GM23338 (cell line): Measurements from ENCODE around the gene MYO9A. TPM values are rescaled to one million over a fixed set of nuclear protein-coding genes. Genes with fewer than 3 reads are reported as not detected.
"Not testable (repeated sequence)": the region's sequence is repeated elsewhere in the genome, so short reads cannot be mapped to it uniquely, and the experiment has no call there.

Experiments used
- ATAC-seq: fragments of 200-7000 bp; cut with Tn5 transposase; 3 replicates; pipeline ENCODE4 v1.9.1; 2020
- DNase-seq: peaks from one replicate; pipeline ENCODE4 v3.0.0-alpha.2; 2015; ENCODE audit warnings: low spot score
- H2AFZ ChIP-seq: fragments of 200-600 bp; sonication (generic); 2 replicates; pipeline ENCODE4 v1.8.0; 2016; ENCODE audit warnings: antibody characterized with exemption, mild to moderate bottlenecking, moderate library complexity
- H3F3A ChIP-seq: fragments of 200-600 bp; sonication (generic); replicated peaks from 2 replicates; pipeline ENCODE4 v1.8.0; 2017; ENCODE audit warnings: antibody characterized with exemption, mixed run types, low read depth
- H3K27ac ChIP-seq: fragments of 200-600 bp; sonication (generic); 2 replicates; pipeline ENCODE4 v1.6.1; 2016; ENCODE audit warnings: low read depth
- H3K27me3 ChIP-seq: fragments of 200-600 bp; sonication (generic); 2 replicates; pipeline ENCODE4 v1.8.0; 2016; ENCODE audit warnings: mild to moderate bottlenecking, mixed run types, moderate library complexity; ENCODE audit not compliant: insufficient read depth
- H3K36me3 ChIP-seq: fragments of 200-600 bp; sonication (generic); 2 replicates; pipeline ENCODE4 v1.8.0; 2016; ENCODE audit warnings: mild to moderate bottlenecking; ENCODE audit not compliant: insufficient read depth
- H3K4me1 ChIP-seq: fragments of 200-600 bp; sonication (generic); 2 replicates; pipeline ENCODE4 v1.8.0; 2016; ENCODE audit warnings: mild to moderate bottlenecking, moderate library complexity; ENCODE audit not compliant: insufficient read depth
- H3K4me2 ChIP-seq: fragments of 200-600 bp; sonication (generic); 2 replicates; pipeline ENCODE4 v1.7.1; 2017; ENCODE audit warnings: mixed run types
- H3K4me3 ChIP-seq: fragments of 200-600 bp; sonication (generic); 2 replicates; pipeline ENCODE4 v1.6.1; 2016; ENCODE audit warnings: mixed run types
- H3K79me2 ChIP-seq: fragments of 200-600 bp; sonication (generic); replicated peaks from 2 replicates; pipeline ENCODE4 v1.8.0; 2017; ENCODE audit warnings: mild to moderate bottlenecking; ENCODE audit not compliant: insufficient read depth
- H3K9me2 ChIP-seq: fragments of 200-600 bp; sonication (generic); 2 replicates; pipeline ENCODE4 v1.8.0; 2017; ENCODE audit not compliant: insufficient read depth
- H4K20me1 ChIP-seq: fragments of 200-600 bp; sonication (generic); replicated peaks from 2 replicates; pipeline ENCODE4 v1.8.0; 2017; ENCODE audit warnings: mild to moderate bottlenecking; ENCODE audit not compliant: insufficient read depth
- H3K27ac Mint-ChIP-seq: 2 replicates; pipeline ENCODE4 v1.8.0; 2020; ENCODE audit warnings: inconsistent platforms, mild to moderate bottlenecking, moderate library complexity, mixed read lengths
- H3K27me3 Mint-ChIP-seq: 3 replicates; pipeline ENCODE4 v1.8.0; 2022; ENCODE audit warnings: low read depth, mild to moderate bottlenecking, moderate library complexity, mixed read lengths, inconsistent platforms; ENCODE audit not compliant: insufficient read depth, poor library complexity
- H3K36me3 Mint-ChIP-seq: 3 replicates; pipeline ENCODE4 v1.8.0; 2021; ENCODE audit warnings: low read depth, mild to moderate bottlenecking, inconsistent platforms, moderate library complexity, mixed read lengths
- H3K4me1 Mint-ChIP-seq: 3 replicates; pipeline ENCODE4 v1.8.0; 2020; ENCODE audit warnings: mild to moderate bottlenecking, inconsistent platforms, mixed read lengths
- H3K4me3 Mint-ChIP-seq: 3 replicates; pipeline ENCODE4 v1.8.0; 2021; ENCODE audit warnings: moderate library complexity, mild to moderate bottlenecking, inconsistent platforms, mixed read lengths
- H3K9me3 Mint-ChIP-seq: 3 replicates; pipeline ENCODE4 v1.8.0; 2020; ENCODE audit warnings: moderate library complexity, mild to moderate bottlenecking, inconsistent platforms, mixed read lengths
- NANOG ChIP-seq: IDR thresholded peaks from 2 replicates; pipeline ENCODE4 v1.6.1; 2016; ENCODE audit warnings: antibody characterized with exemption, borderline replicate concordance
- POLR2AphosphoS5 ChIP-seq: IDR thresholded peaks from 2 replicates; pipeline ENCODE4 v1.6.1; 2016; ENCODE audit warnings: antibody characterized with exemption, low read depth
- ZNF331 ChIP-seq: fragments of 250-450 bp; sonication (Bioruptor Pico); IDR thresholded peaks from 2 replicates; pipeline ENCODE4 v1.5.0; 2020; ENCODE audit warnings: low read depth, mild to moderate bottlenecking, moderate library complexity
- polyA plus RNA-seq: library from polyadenylated mRNA; unstranded; fragments of >200 nt; fragmentation: Nextera tagmentation; extraction: Ambion mirVana; gene quantifications from 2 replicates; pipeline ENCODE4 v1.2.1, GENCODE V29; 2016
- total RNA-seq: library from RNA; depleted of rRNA; stranded (reverse); fragments of >200 nt; shearing (Covaris generic); gene quantifications from 2 replicates; pipeline ENCODE4 v1.2.3, GENCODE V29; 2014
- TF ChIP-seq, protein P1 (sequence below): IDR thresholded peaks from one replicate; pipeline ENCODE4 v1.6.1; 2018; ENCODE audit warnings: antibody characterized with exemption; ENCODE audit not compliant: unreplicated experiment
- TF ChIP-seq, protein P2 (sequence below), 2 experiments: fragments of 200-600 bp in 1 of 2; sonication (generic) in 1 of 2; conservative IDR thresholded peaks; 2 replicates each; pipeline versions ENCODE4 v1.5.1 to v1.6.1; 2016 to 2017; ENCODE audit warnings: antibody characterized with exemption in 2 of 2, low read depth in 2 of 2, mild to moderate bottlenecking in 2 of 2, moderate library complexity in 1 of 2

MYO9A gene
- total and polyA plus RNA-seq, 2 experiments from 2014 or later, result 11.6 to 32.8 TPM

DNA sequence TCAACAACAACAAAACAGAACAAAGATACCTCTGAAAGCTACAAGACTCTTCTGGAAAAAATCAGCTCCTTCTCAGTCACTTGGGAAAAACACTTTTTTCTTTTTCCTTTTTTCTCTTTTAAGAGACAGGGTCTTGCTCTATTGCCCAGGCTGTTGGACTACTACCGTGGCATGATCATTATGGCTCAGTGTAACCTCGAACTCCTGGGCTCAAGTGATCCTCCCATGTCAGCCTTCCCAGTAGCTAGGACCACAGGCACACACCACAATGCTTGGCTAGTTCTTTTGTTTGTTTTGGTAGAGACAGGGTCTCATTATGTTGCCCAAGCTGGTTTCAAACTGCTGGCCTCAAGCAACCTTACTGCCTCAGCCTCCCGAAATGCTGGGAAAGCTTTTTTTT lies 12.8 kb downstream of the MYO9A start (continued):
- TF ChIP-seq, protein P1, sequence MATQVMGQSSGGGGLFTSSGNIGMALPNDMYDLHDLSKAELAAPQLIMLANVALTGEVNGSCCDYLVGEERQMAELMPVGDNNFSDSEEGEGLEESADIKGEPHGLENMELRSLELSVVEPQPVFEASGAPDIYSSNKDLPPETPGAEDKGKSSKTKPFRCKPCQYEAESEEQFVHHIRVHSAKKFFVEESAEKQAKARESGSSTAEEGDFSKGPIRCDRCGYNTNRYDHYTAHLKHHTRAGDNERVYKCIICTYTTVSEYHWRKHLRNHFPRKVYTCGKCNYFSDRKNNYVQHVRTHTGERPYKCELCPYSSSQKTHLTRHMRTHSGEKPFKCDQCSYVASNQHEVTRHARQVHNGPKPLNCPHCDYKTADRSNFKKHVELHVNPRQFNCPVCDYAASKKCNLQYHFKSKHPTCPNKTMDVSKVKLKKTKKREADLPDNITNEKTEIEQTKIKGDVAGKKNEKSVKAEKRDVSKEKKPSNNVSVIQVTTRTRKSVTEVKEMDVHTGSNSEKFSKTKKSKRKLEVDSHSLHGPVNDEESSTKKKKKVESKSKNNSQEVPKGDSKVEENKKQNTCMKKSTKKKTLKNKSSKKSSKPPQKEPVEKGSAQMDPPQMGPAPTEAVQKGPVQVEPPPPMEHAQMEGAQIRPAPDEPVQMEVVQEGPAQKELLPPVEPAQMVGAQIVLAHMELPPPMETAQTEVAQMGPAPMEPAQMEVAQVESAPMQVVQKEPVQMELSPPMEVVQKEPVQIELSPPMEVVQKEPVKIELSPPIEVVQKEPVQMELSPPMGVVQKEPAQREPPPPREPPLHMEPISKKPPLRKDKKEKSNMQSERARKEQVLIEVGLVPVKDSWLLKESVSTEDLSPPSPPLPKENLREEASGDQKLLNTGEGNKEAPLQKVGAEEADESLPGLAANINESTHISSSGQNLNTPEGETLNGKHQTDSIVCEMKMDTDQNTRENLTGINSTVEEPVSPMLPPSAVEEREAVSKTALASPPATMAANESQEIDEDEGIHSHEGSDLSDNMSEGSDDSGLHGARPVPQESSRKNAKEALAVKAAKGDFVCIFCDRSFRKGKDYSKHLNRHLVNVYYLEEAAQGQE, result no peak
- TF ChIP-seq POLR2AphosphoS5, result no peak

DNA sequence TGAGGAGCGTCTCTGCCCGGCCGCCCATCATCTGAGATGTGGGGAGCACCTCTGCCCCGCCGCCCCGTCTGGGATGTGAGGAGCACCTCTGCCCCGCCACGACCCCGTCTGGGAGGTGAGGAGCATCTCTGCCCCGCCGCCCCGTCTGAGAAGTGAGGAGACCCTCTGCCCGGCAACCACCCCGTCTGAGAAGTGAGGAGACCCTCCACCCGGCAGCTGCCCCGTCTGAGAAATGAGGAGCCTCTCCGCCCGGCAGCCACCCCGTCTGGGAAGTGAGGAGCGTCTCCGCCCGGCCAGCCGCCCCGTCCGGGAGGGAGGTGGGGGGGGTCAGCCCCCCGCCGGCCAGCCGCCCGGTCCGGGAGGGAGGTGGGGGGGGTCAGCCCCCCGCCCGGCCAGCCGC lies 17.4 kb downstream of the MYO9A start:
- H3K4me3 Mint-ChIP-seq, H3K27ac ChIP-seq, H3K27ac Mint-ChIP-seq, H3K4me2 ChIP-seq, H3K36me3 ChIP-seq, H3K27me3 ChIP-seq, H3K9me2 ChIP-seq, H3K4me1 Mint-ChIP-seq, H3K4me1 ChIP-seq, H3K27me3 Mint-ChIP-seq, H4K20me1 ChIP-seq, H3K4me3 ChIP-seq, DNase-seq, H3K79me2 ChIP-seq, H2AFZ ChIP-seq, ATAC-seq, H3F3A ChIP-seq: not testable (repeated sequence)
- Mint-ChIP-seq H3K9me3 (peaks cover 12% of the 10 kb centered on the region; the same call in 2 of the 3 replicates), H3K36me3 (peaks cover 14% of the 10 kb centered on the region; the same call in 2 of the 3 replicates)

DNA sequence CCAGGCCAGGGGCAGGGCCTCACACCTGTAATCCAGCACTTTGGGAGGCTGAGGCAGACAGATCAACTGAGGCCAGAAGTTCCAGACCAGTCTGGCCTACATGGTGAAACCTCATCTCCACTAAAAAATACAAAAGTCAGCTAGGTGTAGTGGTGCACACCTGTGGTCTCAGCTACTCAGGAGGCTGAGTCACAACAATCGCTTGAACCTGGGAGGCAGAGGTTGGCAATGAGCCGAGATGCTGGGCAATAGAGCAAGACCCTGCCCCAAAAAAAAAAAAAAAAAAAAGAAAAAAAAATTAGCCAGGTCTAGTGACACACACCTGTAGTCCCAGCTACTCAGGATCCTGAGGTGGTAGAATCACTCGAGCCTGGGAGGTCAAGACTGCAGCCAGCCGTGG lies 18.8 kb downstream of the MYO9A start:
- Mint-ChIP-seq H3K27ac (no peak overlapping the region), H3K9me3 (peaks cover 12% of the 10 kb centered on the region; the same call in 2 of the 3 replicates)

More for the DNA sequence above, 18.8 kb downstream of the MYO9A start:
- no peak for TF ChIP-seq NANOG
- TF ChIP-seq ZNF331 (CRISPR knock-in tag), result no peak
- TF ChIP-seq, protein P2, sequence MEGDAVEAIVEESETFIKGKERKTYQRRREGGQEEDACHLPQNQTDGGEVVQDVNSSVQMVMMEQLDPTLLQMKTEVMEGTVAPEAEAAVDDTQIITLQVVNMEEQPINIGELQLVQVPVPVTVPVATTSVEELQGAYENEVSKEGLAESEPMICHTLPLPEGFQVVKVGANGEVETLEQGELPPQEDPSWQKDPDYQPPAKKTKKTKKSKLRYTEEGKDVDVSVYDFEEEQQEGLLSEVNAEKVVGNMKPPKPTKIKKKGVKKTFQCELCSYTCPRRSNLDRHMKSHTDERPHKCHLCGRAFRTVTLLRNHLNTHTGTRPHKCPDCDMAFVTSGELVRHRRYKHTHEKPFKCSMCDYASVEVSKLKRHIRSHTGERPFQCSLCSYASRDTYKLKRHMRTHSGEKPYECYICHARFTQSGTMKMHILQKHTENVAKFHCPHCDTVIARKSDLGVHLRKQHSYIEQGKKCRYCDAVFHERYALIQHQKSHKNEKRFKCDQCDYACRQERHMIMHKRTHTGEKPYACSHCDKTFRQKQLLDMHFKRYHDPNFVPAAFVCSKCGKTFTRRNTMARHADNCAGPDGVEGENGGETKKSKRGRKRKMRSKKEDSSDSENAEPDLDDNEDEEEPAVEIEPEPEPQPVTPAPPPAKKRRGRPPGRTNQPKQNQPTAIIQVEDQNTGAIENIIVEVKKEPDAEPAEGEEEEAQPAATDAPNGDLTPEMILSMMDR (conservative IDR thresholded peaks at IDR 0.05; ENCODE audit: low read depth in 2 of 2), result no peak
- no peak overlapping the region for H3K27ac ChIP-seq
- H3K4me2 ChIP-seq, result no peak overlapping the region
- peaks cover 2% of the 10 kb centered on the region; the same call in 1 of the 2 replicates for H3K79me2 ChIP-seq
- H3F3A ChIP-seq, result no peaks in the 10 kb centered on the region
- no peaks in the 10 kb centered on the region for H3K36me3 ChIP-seq
- Mint-ChIP-seq H3K4me1 (no peaks in the 10 kb centered on the region), H3K4me3 (no peak overlapping the region), H3K27me3 (no peaks in the 10 kb centered on the region), H3K36me3 (peaks cover 14% of the 10 kb centered on the region; the same call in 2 of the 3 replicates)
- no peak overlapping the region for H2AFZ ChIP-seq
- DNase-seq, result no peak
- no peak for ATAC-seq
- no peaks in the 10 kb centered on the region for H3K9me2 ChIP-seq
- no peaks in the 10 kb centered on the region for H3K4me1 ChIP-seq
- H4K20me1 ChIP-seq, result peaks cover 5% of the 10 kb centered on the region; the same call in 1 of the 2 replicates
- no peaks in the 10 kb centered on the region for H3K27me3 ChIP-seq
- no peak overlapping the region for H3K4me3 ChIP-seq
